ENCODE results near the gene MICU2.

MICU2 gene

GRCh38 chr13:21544515-21544914, 59.5 kb downstream of the MICU2 start:
- Histone ChIP-seq H3K9ac (no peak overlapping the region), H4K20me1 (peaks cover 0 to 44% (median 8%) of the 10 kb centered on the region in 11 experiments; a peak in 7 of 22 replicates), H3K4me3 (no peak overlapping the region), H3K9me3 (replicated peaks in 1 of 11) (peaks cover 0 to 11% (median 6%) of the 10 kb centered on the region in 11 experiments; a peak in 5 of 22 replicates), H3K4me2 (peak overlapping the region in 5 of 11 experiments; percentile 10 to 27 (median 12); a peak in 4 of 22 replicates), H3K27ac (no peak overlapping the region), H3K4me1 (peaks cover 0 to 12% (median 4%) of the 10 kb centered on the region in 10 experiments; a peak in 6 of 20 replicates), H3K27me3 (no peaks in the 10 kb centered on the region), H3K36me3 (peaks cover 9 to 28% (median 18%) of the 10 kb centered on the region in 11 experiments; a peak in 20 of 22 replicates)
- no peak for TF ChIP-seq Cebpa-rat (IDR thresholded peaks at IDR 0.05)

- TF ChIP-seq Cebpa-rat (IDR thresholded peaks at IDR 0.05) = no peak
- H3K4me2 ChIP-seq = no peak overlapping the region
- peaks cover 0 to 19% (median 5%) of the 10 kb centered on the region in 10 experiments; a peak in 8 of 20 replicates for H3K4me1 ChIP-seq
- H3K9me3 ChIP-seq (replicated peaks in 1 of 11) = peaks cover 0 to 11% (median 6%) of the 10 kb centered on the region in 11 experiments; a peak in 5 of 22 replicates
- H3K9ac ChIP-seq = no peak overlapping the region
- H3K27ac ChIP-seq = no peak overlapping the region
- no peaks in the 10 kb centered on the region for H3K27me3 ChIP-seq
- H4K20me1 ChIP-seq = peaks cover 0 to 34% (median 8%) of the 10 kb centered on the region in 11 experiments; a peak in 6 of 22 replicates
- H3K4me3 ChIP-seq = no peak overlapping the region
- H3K36me3 ChIP-seq = peaks cover 26 to 45% (median 33%) of the 10 kb centered on the region in 11 experiments
Observed at GRCh38 chr13:21542563-21542962, 61.4 kb downstream of the MICU2 start.

- peaks cover 26 to 45% (median 34%) of the 10 kb centered on the region in 11 experiments for H3K36me3 ChIP-seq
- no peak overlapping the region for H3K9ac ChIP-seq
- no peak overlapping the region for H3K27ac ChIP-seq
- H4K20me1 ChIP-seq = peaks cover 0 to 34% (median 6%) of the 10 kb centered on the region in 11 experiments; a peak in 6 of 22 replicates
- H3K9me3 ChIP-seq (replicated peaks in 1 of 11) = peaks cover 0 to 11% (median 6%) of the 10 kb centered on the region in 11 experiments; a peak in 5 of 22 replicates
- no peak overlapping the region for H3K4me2 ChIP-seq
- no peak overlapping the region for H3K4me3 ChIP-seq
- TF ChIP-seq Cebpa-rat (IDR thresholded peaks at IDR 0.05) = no peak
- H3K27me3 ChIP-seq = no peaks in the 10 kb centered on the region
- H3K4me1 ChIP-seq = peaks cover 0 to 19% (median 5%) of the 10 kb centered on the region in 10 experiments; a peak in 8 of 20 replicates
Observed at GRCh38 chr13:21541980-21542379, 62.0 kb downstream of the MICU2 start.

GRCh38 chr13:21541271-21541670, 62.7 kb downstream of the MICU2 start:
- H3K4me2 ChIP-seq = no peak overlapping the region
- H3K27me3 ChIP-seq = no peaks in the 10 kb centered on the region
- peaks cover 27 to 52% (median 37%) of the 10 kb centered on the region in 11 experiments for H3K36me3 ChIP-seq
- no peak for TF ChIP-seq Cebpa-rat (IDR thresholded peaks at IDR 0.05)
- peaks cover 0 to 19% (median 5%) of the 10 kb centered on the region in 10 experiments; a peak in 8 of 20 replicates for H3K4me1 ChIP-seq
- no peak overlapping the region for H3K27ac ChIP-seq
- H3K9ac ChIP-seq = no peak overlapping the region
- no peak overlapping the region for H3K4me3 ChIP-seq
- peaks cover 0 to 11% (median 6%) of the 10 kb centered on the region in 11 experiments; a peak in 5 of 22 replicates for H3K9me3 ChIP-seq (replicated peaks in 1 of 11)
- peaks cover 0 to 29% (median 4%) of the 10 kb centered on the region in 11 experiments; a peak in 5 of 22 replicates for H4K20me1 ChIP-seq

- Histone ChIP-seq H3K27me3 (no peaks in the 10 kb centered on the region), H3K27ac (no peak overlapping the region), H3K9me3 (replicated peaks in 1 of 11) (peaks cover 0 to 6% (median 2%) of the 10 kb centered on the region in 11 experiments; a peak in 5 of 22 replicates), H3K4me2 (no peak overlapping the region), H3K4me3 (no peak overlapping the region), H4K20me1 (peaks cover 0 to 24% (median 4%) of the 10 kb centered on the region in 11 experiments; a peak in 5 of 22 replicates), H3K9ac (no peak overlapping the region), H3K4me1 (peaks cover 0 to 16% (median 3%) of the 10 kb centered on the region in 10 experiments; a peak in 8 of 20 replicates), H3K36me3 (peaks cover 18 to 45% (median 27%) of the 10 kb centered on the region in 11 experiments)
- no peak for TF ChIP-seq Cebpa-rat (IDR thresholded peaks at IDR 0.05)
Observed at GRCh38 chr13:21539687-21540086, 64.3 kb downstream of the MICU2 start.

- Histone ChIP-seq H3K36me3 (peaks cover 25 to 49% (median 30%) of the 10 kb centered on the region in 11 experiments), H4K20me1 (peaks cover 0 to 19% (median 4%) of the 10 kb centered on the region in 11 experiments; a peak in 5 of 22 replicates), H3K9ac (no peak overlapping the region), H3K4me2 (peak overlapping the region in 2 of 11 experiments; percentile 19 to 36; a peak in 1 of 22 replicates), H3K4me3 (no peak overlapping the region), H3K27me3 (no peaks in the 10 kb centered on the region), H3K9me3 (replicated peaks in 1 of 11) (peaks cover 0 to 7% (median 0%) of the 10 kb centered on the region in 11 experiments; a peak in 2 of 22 replicates), H3K4me1 (peaks cover 0 to 14% (median 0%) of the 10 kb centered on the region in 10 experiments; a peak in 5 of 20 replicates), H3K27ac (no peak overlapping the region)
- no peak for TF ChIP-seq Cebpa-rat (IDR thresholded peaks at IDR 0.05)
Observed at GRCh38 chr13:21538753-21539152, 65.2 kb downstream of the MICU2 start.

- H3K4me2 ChIP-seq = no peak overlapping the region
- no peaks in the 10 kb centered on the region for H3K27me3 ChIP-seq
- peaks cover 0 to 14% (median 0%) of the 10 kb centered on the region in 10 experiments; a peak in 5 of 20 replicates for H3K4me1 ChIP-seq
- H3K9ac ChIP-seq = no peak overlapping the region
- peaks cover 0 to 7% (median 0%) of the 10 kb centered on the region in 11 experiments; a peak in 2 of 22 replicates for H3K9me3 ChIP-seq (replicated peaks in 1 of 11)
- peaks cover 26 to 54% (median 31%) of the 10 kb centered on the region in 11 experiments for H3K36me3 ChIP-seq
- TF ChIP-seq Cebpa-rat (IDR thresholded peaks at IDR 0.05) = no peak
- H3K27ac ChIP-seq = no peak overlapping the region
- H3K4me3 ChIP-seq = no peak overlapping the region
- H4K20me1 ChIP-seq = peaks cover 0 to 14% (median 2%) of the 10 kb centered on the region in 11 experiments; a peak in 5 of 22 replicates
Observed at GRCh38 chr13:21538280-21538679, 65.7 kb downstream of the MICU2 start.

GRCh38 chr13:21537105-21537504, 66.9 kb downstream of the MICU2 start:
- TF ChIP-seq Cebpa-rat (IDR thresholded peaks at IDR 0.05) = no peak
- Histone ChIP-seq H3K27me3 (no peaks in the 10 kb centered on the region), H3K4me2 (no peak overlapping the region), H3K4me1 (peaks cover 0 to 11% (median 0%) of the 10 kb centered on the region in 10 experiments; a peak in 5 of 20 replicates), H4K20me1 (peaks cover 0 to 2% (median 0%) of the 10 kb centered on the region in 11 experiments; a peak in 3 of 22 replicates), H3K36me3 (peaks cover 27 to 63% (median 40%) of the 10 kb centered on the region in 11 experiments), H3K4me3 (no peak overlapping the region), H3K9ac (no peak overlapping the region), H3K9me3 (replicated peaks in 1 of 11) (peaks cover 0 to 7% (median 0%) of the 10 kb centered on the region in 11 experiments; a peak in 2 of 22 replicates), H3K27ac (no peak overlapping the region)

- Histone ChIP-seq H3K9ac (no peak overlapping the region), H3K36me3 (peaks cover 30 to 86% (median 54%) of the 10 kb centered on the region in 11 experiments), H3K9me3 (replicated peaks in 1 of 11) (peaks cover 0 to 7% (median 0%) of the 10 kb centered on the region in 11 experiments; a peak in 2 of 22 replicates), H3K27ac (no peak overlapping the region), H3K27me3 (no peaks in the 10 kb centered on the region), H3K4me2 (no peak overlapping the region), H3K4me1 (peaks cover 0 to 8% (median 0%) of the 10 kb centered on the region in 10 experiments; a peak in 4 of 20 replicates), H3K4me3 (no peak overlapping the region), H4K20me1 (0 out of 22 replicates have a peak, but pooled peaks cover 0 to 3% (median 0%) of the 10 kb centered on the region in 11 experiments)
- no peak for TF ChIP-seq Cebpa-rat (IDR thresholded peaks at IDR 0.05)
Observed at GRCh38 chr13:21534760-21535159, 69.2 kb downstream of the MICU2 start.

Measured in BLaER1 treated with 17β-estradiol and CSF1 and Interleukin-3, amounts not matched to agents 10 nM and 100 nM (cell line).